ENCODE data around the gene ITPK1. TPM values are rescaled to one million over a fixed set of nuclear protein-coding genes. Genes with fewer than 3 reads are reported as not detected.

ITPK1 gene
- total RNA-seq, 1 experiment from 2014 or later: 38.5 TPM

- DNase-seq (ENCODE audit: low spot score): no peak
- BruUV-seq (replicated peaks): no TSS peak
- CTCF ChIA-PET: no interaction called here
- intact Hi-C loops (cut with micrococcal nuclease; ENCODE audit: unreplicated experiment): no loop called here
- POLR2A ChIA-PET (ENCODE audit: low non-redundant PET): no interaction called here
- H3K36me3 ChIP-seq (ENCODE audit: insufficient read depth, low read length, poor library complexity, severe bottlenecking): no peaks in the 10 kb centered on the region
- no peaks in the 10 kb centered on the region for H3K9me3 ChIP-seq (ENCODE audit: low read depth, low read length, poor library complexity, severe bottlenecking)
- no peak overlapping the region for H3K27ac ChIP-seq (ENCODE audit: low read depth, low read length, poor library complexity, severe bottlenecking)
- no peak for TF ChIP-seq CTCF (conservative IDR thresholded peaks at IDR 0.05; ENCODE audit: low read depth, low read length)
- no peak for TF ChIP-seq EZH2 (IDR thresholded peaks at IDR 0.05; ENCODE audit: borderline replicate concordance, low read depth, low read length, poor library complexity, severe bottlenecking)
- H3K4me3 ChIP-seq (ENCODE audit: low read depth, low read length, poor library complexity, severe bottlenecking): no peak overlapping the region
- H3K27me3 ChIP-seq (replicated peaks; ENCODE audit: insufficient read depth, low read depth, low read length, poor library complexity): peaks cover 42% of the 10 kb centered on the region
- H3K4me1 ChIP-seq (ENCODE audit: insufficient read depth, low read length, poor library complexity, severe bottlenecking): no peaks in the 10 kb centered on the region
These were observed 228.6 kb downstream of the ITPK1 start for GRCh38 chr14:92887157-92887556.

Other genes with a start within 250 kb of the ITPK1 start
- gene CHGA, start 192.8 kb downstream of the ITPK1 start, total RNA-seq (2021): 12.7 and 14.8 TPM in 2 replicates
- 25.6 and 32.4 TPM in 2 replicates for gene MOAP1, start 69.0 kb upstream of the ITPK1 start, total RNA-seq (2021)
- gene LYSET, start 69.4 kb upstream of the ITPK1 start, total RNA-seq (2021): 26.7 and 26.8 TPM in 2 replicates
- gene GON7, start 91.1 kb upstream of the ITPK1 start, total RNA-seq (2021): 19.6 and 24.1 TPM in 2 replicates
- gene UBR7, start 91.3 kb upstream of the ITPK1 start, total RNA-seq (2021): 64.0 and 73.1 TPM in 2 replicates
- gene BTBD7, start 217.1 kb upstream of the ITPK1 start, total RNA-seq (2021): 52.8 and 60.9 TPM in 2 replicates
- 0.66 TPM in 1 of 2 replicates, not detected in the other for gene COX8C, start 231.3 kb upstream of the ITPK1 start, total RNA-seq (2021)

Data from A673 (cell line).